ENCODE results near the gene OVOL2.

The OVOL2 gene

DNA sequence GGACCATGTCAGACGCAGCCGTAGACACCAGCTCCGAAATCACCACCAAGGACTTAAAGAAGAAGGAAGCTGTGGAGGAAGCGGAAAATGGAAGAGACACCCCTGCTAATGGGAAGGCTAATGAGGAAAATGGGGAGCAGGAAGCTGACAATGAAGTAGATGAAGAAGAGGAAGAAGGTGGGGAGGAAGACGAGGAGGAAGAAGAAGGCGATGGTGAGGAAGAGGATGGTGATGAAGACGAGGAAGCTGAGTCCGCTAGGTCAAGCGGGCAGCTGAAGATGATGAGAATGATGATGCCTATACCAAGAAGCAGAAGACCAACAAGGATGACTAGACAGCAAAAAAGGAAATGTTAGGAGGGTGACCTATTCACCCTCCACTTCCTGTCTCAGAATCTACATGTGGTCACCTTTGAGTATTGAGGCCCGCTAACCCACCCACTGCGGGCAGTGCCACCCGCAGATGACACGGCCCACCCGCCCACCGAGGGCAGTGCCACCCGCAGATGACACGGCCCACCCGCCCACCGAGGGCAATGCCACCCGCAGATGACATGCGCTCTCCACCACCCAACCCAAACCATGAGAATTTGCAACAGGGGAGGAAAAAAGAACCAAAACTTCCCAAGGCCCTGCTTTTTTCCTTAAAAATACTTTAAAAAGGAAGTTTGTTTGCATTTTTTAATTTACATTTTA is 45.6 kb downstream of the OVOL2 start:
- DNase-seq, result no peak

DNA sequence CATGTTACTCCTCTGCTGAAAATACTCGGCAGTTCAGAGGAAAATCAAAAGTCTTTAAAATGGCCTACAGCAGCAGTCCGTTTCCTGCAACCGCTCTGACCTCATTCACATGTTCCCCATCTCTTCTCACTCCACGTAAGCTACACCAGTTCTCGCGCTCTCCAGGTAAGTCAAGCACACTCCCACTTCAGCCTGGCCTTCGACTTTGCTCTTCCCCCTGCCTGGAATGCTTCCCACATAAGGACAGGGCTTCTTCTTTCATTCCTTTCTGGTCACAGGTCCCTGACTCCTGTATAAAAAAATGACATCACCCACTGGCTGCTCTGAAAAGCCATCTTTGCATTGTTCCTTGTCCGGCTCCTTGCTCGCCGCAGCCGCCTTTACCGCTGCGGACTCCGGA is 46.2 kb downstream of the OVOL2 start:
- no peak for DNase-seq

DNA sequence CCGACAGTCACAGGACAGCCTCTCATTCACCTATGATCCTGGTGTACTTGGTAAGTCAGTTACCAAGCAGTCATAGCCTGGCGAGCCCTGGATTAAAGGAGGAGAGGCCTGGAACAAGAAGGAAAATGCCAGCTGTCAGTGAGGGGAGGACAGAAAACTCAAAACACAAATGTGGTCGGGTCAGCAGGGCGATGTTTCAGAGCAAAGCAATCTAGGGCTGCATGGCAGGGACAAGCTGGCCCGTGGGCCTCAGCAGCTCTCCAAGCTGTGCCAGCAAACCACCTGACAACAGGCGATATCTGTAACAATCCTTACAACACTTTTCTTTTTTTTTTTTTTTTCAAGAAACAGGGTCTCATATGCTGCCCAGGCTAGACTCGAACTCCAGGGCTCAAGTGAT is 48.6 kb downstream of the OVOL2 start:
- no peak for DNase-seq

DNA sequence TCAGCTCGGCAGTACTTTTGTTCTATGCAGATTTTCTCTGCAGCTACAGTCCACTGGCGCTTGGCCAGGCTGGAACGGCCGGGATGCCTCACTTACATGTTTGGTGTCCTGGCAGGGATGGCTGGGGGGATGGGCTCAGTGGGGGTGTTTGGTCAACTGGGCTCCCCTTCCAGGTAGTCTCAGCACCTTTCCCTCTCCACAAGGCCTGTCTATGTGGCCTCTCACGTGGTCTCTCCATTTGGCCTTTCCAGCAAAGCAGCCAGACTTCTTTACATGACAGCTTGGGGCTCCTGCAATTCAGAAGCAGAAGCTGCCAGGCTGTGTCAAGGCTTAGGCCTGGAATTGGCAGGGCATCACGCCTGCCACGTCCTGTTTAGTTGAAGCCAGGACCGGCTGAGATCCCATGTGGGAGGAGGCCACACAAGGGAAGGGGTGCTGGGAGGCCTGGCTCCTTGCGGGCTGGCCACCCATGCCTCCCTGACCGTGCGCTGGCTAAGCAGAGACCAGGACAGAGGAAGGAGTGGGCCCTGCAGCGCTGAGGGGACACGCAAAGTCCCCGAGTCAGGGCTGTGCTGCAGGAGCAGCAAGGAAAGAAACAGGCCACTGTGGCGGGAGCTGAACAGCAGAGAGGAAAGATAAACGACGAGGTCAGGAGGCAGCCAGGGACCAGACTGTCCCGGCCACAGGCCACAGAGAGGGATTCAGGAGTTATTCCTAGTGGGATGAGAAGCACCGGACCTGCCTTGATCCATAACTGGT is 50.0 kb downstream of the OVOL2 start:
- DNase-seq, result no peak

DNA sequence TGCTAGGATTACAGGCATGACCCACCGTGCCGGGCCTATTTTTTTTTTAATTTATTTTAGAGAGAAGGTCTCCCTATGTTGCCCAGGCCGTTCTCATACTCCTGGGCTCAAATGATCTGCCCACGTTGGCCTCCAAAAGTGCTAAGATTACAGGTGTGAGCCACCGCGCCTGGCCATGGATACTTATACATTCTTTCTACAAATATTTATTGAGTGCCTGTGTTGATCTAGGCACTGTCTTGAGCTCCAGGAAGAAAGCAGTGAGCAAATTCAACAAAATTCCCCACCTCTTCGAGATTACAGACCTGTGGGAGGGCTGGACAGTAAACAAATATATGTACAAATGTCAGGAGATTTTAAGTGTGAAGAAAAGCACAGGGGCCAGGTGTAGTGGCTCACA is 51.0 kb downstream of the OVOL2 start:
- no peak for DNase-seq

DNA sequence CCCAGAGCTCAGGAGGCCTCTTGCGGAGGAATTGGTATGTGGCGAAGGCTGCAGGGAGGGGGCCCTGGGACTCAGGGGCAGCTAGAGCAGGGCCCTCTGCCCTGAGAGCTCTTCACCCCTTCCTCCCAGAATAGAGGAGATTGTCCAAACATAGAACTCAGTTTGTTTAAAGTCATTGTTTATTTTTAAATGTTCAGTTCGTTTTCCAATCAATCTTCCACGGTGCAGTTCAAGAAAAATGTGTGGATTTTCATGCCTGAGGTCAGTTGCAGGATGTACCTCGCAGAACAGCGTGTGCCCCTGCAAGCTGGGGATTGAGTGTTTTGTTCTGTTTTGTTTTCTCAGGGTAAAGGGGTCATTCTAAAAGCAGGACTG is 51.7 kb downstream of the OVOL2 start:
- no peak for DNase-seq

DNA sequence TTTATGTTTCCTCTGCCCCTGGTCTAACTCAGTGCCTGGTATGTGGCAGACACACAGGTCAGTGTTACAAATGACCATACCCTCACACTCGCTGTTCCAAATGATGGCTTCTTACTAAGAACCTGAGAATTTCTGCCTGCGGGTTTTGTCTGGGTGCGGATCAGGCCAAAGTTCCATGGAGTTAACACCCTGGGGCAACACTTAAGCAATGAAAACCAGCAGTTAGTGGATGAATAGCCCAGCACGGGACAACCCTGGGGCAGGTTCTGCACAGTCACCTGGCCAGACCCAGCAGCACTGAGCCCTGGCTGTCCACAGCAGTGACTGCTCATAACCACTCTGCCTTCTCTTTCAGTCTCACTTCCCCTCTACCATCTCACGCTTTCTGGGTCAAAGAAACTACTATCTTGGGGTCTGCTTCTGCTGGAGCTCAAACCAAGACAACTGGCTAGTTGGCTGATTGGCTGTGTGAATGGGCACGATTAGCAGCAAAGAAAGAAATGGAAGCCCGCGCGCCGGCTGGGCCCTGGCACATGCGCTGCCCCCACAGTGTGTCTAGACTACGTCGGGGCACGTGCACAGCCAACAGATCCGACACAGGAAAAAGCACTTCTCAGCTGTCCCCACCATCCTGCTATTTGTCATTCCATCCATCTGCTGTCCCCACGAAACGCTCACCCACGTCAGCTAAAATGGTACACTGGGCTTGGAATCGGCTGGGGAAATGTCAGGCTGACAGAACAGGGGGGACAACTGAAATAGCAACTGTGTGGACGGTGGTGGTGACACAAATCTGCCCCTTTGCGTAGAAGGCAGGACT is 52.3 kb downstream of the OVOL2 start:
- no peak for DNase-seq

DNA sequence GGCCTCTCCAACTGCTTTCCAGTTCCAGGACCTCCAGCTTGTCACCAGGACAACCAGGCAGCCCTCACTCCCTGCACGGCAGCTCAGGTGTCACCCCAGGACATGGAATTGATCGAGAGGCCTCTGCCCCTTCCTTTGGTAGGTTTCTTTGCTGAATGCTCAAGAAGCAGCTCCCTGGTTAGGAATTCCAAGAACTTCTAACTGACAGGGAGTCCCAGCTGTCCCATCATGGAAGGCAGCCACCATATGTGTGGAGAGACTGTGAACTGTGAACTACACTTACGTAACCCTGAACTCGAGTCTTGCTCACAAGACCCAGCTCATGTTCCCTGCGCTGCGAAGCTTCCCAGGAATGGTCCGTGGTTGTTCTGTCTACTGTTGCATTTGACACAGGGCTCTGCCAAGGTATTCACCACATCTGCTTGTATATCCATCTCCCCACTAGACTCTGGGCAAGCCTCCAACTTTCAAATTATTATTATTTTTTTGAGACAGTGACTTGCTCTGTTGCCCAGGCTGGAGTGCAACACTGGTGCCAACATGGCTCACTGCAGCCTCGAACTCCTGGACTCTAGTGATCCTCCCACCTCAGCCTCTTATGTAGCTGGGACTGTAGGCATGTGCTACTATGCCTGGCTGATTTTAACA is 53.2 kb downstream of the OVOL2 start:
- DNase-seq, result no peak

DNA sequence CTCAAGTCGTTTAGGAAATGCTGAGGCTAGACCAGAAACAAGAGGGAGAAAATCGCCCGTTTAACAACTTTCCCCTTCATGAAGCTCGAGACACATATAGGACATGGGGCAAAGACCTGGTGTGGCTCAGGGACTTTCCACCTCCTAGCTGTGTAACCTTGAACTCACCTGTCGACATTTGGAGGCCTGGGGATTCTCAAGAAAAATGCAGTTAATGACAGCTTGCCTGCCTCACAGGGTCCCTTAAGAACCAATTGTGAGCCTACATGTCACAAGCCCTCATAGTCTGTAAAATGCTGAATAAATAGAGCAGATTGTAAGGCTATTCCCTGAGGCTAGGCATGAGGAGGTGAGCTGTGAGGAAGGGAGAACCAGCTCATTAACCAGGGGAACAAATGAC is 53.8 kb downstream of the OVOL2 start:
- DNase-seq, result no peak

DNA sequence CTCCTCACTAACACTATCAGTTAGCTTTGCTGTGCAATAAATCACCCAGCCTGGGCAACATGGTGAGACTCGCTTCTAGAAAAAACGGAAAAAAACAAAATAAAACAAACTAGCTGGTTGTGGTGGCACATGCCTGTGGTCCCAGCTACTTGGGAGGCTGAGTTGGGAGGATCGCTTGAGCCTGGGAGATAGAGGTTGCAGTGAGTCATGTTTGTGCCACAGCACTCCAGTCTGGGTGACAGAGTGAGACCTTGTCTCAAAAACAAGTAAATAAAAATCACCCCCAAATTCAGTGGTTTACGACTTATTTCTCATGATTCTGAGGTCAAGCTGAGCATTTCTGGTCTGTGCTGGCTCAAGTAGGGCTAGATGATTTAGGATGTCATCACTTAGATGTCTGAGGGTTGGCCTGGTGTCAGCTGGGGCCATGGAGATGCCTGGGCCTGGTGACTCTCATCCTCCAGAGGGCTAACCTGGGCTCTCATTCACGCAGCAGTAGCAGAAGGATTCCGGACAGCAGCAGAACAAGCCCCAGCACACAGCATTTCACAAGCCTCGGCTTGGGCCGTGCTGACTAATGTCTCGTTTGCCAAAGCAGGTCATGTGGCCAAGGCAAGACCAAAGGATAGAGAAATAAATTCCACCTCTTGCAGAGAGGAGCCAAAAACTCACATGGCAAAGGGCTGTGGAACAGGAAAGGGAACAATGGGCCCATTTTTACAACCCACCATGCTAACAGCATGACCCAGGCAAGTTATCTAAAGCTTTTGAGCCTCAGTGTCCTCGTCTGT is 56.4 kb downstream of the OVOL2 start:
- DNase-seq, result peak; percentile 15

DNA sequence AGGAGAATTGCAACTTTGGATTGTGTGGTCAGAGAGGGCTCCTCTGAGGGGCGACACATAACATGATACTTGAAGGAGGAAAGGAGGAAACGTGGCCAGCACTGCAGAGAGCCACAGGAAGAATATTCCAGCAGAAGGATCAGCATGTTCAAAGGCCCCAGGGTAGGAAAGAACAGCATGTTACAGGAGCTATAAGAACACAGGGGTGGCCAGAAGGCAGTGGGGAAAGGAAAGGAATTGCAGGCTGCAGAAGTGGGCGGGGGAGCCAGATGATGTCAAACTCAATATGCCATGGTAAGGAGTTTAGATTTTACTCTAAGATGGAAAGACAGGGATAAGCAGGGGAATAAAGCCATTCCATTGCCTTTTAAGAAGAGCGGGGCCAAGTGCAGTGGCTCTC is 58.1 kb downstream of the OVOL2 start:
- no peak for DNase-seq

DNA sequence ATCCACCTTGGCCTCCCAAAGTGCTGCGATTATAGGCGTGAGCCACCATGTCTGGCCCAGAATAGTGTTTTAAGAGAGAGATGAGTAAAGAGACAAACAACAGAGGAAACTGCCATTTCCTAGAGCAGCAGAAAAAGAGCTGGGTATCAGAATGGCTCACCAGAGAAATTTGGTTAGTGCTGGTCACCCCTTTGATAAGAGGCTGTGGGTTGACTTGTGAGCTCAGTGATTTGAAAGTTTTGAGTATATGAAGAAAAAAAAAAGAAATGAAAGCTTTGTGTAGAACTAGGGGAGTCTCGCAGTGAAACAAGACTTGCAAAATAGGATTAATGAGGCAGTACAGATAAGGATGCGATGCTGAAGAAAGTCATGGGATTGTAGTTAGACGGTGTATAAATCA is 59.3 kb downstream of the OVOL2 start:
- no peak for DNase-seq

DNA sequence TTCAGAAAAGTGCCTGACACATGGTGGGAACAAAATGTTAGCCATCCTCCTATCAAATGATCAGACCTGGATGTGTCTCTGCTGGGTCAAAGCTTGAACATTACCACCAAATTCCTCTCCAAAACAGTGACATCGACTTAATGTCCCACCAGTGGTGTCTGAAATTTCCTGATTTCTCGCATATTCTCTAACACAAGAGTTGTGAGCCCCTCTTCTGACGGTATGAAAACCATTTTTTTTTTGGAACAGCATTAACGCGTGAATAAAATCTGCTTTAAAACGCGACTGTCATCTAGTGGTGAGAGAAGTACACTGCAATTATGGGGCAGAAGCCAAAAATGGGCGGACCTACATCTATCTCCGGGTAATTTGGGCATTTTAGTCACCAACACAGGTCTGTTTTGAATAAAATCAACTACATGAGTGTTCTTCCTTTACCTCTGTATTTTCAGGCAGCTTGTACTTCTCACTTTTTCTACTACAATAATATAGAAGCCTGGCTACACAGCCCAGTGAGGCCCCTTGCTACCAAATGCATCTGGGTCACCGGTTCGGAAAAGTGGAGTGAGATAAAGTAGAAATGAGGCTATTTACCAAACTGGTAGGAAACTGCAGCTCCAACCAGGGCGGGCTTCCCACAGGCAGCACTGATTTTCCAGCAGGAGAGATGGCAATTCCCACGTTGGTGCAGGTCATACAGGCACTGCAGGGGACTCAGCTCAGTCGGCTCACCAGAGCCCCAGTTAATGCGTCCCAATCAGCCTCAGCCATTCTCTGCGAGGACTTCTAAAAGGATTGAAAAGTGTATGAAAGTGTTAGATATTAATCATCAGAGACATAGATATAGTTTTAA is 61.5 kb downstream of the OVOL2 start:
- peak; percentile 16 for DNase-seq

DNA sequence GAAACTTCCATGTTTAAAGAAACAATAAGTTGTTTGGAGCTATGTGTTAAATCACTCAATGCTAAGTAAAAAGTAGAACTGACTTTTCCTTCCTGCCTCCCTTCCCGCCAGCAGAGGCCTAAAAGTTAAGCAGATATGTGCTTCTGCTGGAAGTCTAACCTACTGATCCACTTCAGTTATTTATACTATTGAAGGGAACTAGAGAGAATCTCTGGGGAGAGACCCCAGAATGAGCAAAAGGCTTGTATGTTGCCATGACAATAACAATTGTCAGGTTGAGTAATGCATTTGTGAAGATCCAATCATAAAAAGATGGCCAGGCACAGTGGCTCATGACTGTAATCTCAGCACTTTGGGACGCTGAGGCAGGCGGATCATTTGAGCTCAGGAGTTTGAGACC is 64.2 kb downstream of the OVOL2 start:
- no peak for DNase-seq

DNA sequence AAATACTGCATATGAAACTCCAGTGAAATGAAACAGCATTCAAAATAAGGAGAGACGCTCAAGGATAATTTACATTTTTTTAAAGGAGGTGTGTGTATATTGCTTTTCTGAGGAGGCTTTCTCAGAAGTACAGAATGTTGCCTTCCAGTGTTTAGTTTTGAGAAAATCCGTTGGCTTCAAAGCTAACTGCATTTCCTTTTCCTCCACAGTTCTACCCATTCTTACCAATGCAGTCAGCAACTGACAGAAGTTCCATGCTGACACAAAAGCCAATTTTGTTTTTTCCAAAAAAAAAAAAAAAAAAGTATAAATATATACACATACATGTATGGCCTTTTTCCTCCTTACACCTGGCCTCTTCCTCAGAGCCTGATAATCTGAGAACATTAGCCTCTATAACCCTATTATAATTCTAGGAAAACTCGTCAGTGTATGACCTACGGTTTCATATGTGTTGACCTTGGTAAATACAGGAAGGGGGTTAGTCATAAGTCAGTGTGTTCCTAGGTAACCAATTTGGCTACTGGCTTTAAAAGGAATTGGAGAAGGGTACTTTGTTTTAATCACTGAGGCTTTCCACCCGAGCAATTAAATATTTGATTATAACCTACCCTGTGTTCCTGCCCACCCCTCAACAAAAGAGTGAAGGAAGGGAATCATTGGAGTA is 64.7 kb downstream of the OVOL2 start:
- DNase-seq, result no peak

DNA sequence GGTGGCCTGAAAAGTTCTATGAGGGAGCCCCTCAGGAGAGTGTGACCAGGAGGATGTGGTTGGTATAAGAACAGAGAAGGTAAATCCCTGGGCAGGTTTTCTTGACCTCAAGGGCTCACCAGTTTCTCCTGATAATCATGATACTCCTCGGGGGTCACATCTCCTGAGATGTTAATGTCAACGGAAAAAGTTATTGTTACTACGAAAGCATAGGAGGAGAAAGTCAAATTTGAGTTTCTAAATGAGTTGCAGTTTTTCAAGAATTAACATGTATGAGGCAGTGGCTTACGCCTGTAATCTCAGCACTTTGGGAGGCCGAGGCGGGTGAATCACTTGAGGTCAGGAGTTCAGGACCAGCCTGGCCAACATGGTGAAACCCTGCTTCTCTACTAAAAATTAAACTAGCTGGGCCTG is 65.5 kb downstream of the OVOL2 start:
- no peak for DNase-seq

DNA sequence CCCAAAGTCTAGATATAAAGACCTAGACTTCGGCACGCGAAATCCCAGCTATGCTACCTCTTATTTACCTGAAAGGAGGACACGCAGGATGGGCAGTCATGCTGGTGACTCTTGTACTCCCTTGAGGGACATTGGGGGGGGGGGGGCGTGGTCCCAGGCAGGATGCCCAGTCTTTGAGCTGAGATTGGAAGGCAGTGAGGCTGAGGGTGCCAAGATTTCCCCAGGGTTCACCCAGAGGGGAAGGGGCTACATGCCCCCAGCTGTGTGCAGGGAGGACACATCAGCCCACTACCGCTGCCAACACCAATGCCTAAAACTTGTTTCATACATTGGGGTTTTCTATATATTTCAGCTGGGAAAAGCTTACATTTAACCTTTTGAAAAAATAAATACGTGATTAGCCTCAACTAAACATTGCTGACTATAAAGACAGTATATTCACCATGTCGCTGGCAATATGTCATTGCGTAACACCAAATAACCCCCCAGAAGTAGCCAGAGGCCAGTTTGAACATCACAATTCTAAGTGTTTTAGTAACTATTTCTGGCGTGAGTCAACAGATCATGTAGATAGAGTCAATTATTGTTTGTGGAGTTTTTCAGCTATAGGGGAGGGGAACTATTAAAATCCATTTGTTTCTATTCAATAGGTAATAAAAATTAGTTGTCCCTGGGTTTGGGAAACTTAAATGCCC is 67.3 kb downstream of the OVOL2 start:
- DNase-seq, result peak; percentile 38

DNA sequence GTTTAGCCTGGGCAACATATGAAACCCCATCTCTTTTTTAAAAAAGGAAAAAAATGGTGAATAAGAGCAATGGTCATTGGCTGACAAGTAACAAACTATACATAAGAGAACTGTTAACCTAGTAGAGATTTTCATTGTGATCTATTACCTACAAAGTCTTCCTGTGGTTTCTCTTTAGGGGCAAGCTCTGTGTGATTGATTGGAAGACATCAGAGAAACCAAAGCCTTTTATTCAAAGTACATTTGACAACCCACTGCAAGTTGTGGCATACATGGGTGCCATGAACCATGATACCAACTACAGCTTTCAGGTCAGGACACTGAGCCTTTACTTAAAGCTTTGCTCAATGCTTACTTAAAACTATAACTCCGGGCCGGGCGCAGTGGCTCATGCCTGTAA is 69.7 kb downstream of the OVOL2 start:
- no peak for DNase-seq

DNA sequence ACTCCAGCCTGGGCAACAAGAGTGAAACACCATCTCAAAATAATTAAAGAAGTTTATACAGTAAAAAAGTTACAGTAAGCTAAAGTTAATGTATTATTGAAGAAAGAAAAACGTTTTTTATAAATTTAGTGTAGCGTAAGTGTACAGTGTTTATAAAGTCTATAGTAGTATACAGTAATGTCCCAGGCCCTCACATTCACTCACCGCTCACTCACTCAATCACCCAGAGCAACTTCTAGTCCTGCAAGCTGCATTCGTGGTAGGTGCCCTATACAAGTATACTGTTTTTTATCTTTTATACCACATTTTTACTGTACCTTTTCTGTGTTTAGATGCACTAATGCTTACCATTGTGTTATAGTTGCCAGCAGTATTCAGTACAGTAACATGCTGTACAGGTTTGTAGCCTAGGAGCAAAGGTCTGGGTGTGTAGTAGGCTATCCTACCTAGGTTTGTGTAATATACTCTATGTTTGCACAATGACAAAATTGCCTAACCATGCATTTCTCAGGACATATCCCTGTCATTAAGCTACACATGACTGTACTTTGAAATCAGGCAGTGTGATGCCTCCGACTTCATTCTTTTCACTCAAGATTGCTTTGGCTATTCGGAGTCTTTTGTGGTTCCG is 72.2 kb downstream of the OVOL2 start:
- no peak for DNase-seq

DNA sequence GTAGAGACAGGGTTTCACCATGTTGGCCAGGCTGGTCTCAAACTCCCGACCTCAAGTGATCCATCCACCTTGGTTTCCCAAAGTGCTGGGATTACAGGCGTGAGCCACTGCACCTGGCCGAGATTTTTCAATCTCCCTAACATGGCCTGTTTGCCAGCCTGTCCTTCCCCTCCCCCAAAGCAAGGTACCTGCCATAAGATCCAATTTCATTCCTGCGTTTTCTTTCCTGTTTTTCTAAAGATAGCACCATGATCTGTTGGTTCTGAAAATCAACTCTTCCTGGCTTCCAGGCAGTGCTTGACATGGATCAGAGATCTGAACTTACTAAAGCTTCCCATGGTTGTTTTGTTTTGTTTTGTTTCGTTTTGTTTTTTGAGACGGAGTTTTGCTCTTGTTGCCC is 81.4 kb downstream of the OVOL2 start:
- no peak for DNase-seq

Measured in T1000 (cell line).